A549 (cell line): ENCODE data around the gene RPL13A. TPM values are rescaled to one million over a fixed set of nuclear protein-coding genes. Genes with fewer than 3 reads are reported as not detected.

Experiments used
- ATAC-seq, 2 experiments: fragments of 200-7000 bp in 1 of 2; fragments of >200 bp in 1 of 2; cut with Nextera tagmentation in 1 of 2; cut with Tn5 transposase in 1 of 2; 3 replicates each; pipeline versions ENCODE4 v1.8.0 to v1.9.1; 2018 to 2020; ENCODE audit warnings: mild to moderate bottlenecking in 1 of 2, moderate library complexity in 1 of 2
- CTCF ChIA-PET: fragments of 300-600 bp; sonication (Branson Sonifier 250); formaldehyde crosslinking; extraction: SDS; loops from one replicate; lab custom pipeline; 2021; ENCODE audit warnings: antibody characterized with exemption, inconsistent platforms; lab: Yijun Ruan, JAX
- POLR2A ChIA-PET: fragments of 350-600 bp; formaldehyde crosslinking; extraction: SDS; loops from one replicate; lab custom pipeline; 2021; ENCODE audit warnings: antibody characterized with exemption, inconsistent platforms; lab: Yijun Ruan, JAX
- DNase-seq, 2 experiments: peaks; one replicate each; pipeline versions ENCODE4 v3.0.0 to v3.0.0-alpha.2; 2011 to 2016; ENCODE audit warnings: low read depth in 1 of 2, low spot score in 1 of 2
- FAIRE-seq: peaks from 2 replicates; lab custom pipeline; 2011; peaks lifted over from hg19 to GRCh38; lab: Jason Lieb, UNC
- H3K27ac ChIP-seq, 2 experiments: fragments of >200 bp; sonication (Bioruptor Twin); formaldehyde crosslinking; 3 replicates each; pipeline ENCODE4 v1.5.1; 2016 to 2017
- H3K4me1 ChIP-seq: fragments of >200 bp; sonication (Bioruptor Twin); formaldehyde crosslinking; 3 replicates; pipeline ENCODE4 v1.6.1; 2016
- H3K4me2 ChIP-seq: fragments of >200 bp; sonication (Bioruptor Twin); formaldehyde crosslinking; 3 replicates; pipeline ENCODE4 v1.6.1; 2016
- H3K4me3 ChIP-seq: fragments of >200 bp; sonication (Bioruptor Twin); formaldehyde crosslinking; 3 replicates; pipeline ENCODE4 v1.5.1; 2016
- H3K9me3 ChIP-seq: fragments of >200 bp; sonication (Bioruptor Twin); formaldehyde crosslinking; 3 replicates; pipeline ENCODE4 v1.6.1; 2016
- BCL3 ChIP-seq: fragments of >200 bp; sonication (Bioruptor Twin); formaldehyde crosslinking; IDR thresholded peaks from 3 replicates; pipeline ENCODE4 v1.6.1; 2016
- EHF ChIP-seq: fragments of 250-450 bp; sonication (Bioruptor Pico); IDR thresholded peaks from 2 replicates; pipeline ENCODE4 v1.5.0; 2020; ENCODE audit warnings: mild to moderate bottlenecking
- FOSB ChIP-seq: fragments of 250-450 bp; sonication (Bioruptor Pico); IDR thresholded peaks from 2 replicates; pipeline ENCODE4 v1.5.0; 2020; ENCODE audit warnings: mild to moderate bottlenecking, moderate library complexity
- GATA3 ChIP-seq: IDR thresholded peaks from 2 replicates; pipeline ENCODE4 v1.6.1; 2012; ENCODE audit warnings: borderline replicate concordance
- HDAC2 ChIP-seq: fragments of 200-600 bp; sonication (generic); IDR thresholded peaks from 2 replicates; pipeline ENCODE4 v1.6.1; 2016
- HMGXB4 ChIP-seq: fragments of 250-450 bp; sonication (Bioruptor Pico); IDR thresholded peaks from 2 replicates; pipeline ENCODE4 v1.5.0; 2021; ENCODE audit warnings: mild to moderate bottlenecking, moderate library complexity, borderline replicate concordance
- HOXA7 ChIP-seq: fragments of 250-450 bp; sonication (Bioruptor Pico); IDR thresholded peaks from 2 replicates; pipeline ENCODE4 v1.5.0; 2020; ENCODE audit warnings: mild to moderate bottlenecking, moderate library complexity
- HOXB5 ChIP-seq: fragments of 250-450 bp; sonication (Bioruptor Pico); IDR thresholded peaks from 2 replicates; pipeline ENCODE4 v1.5.0; 2020; ENCODE audit warnings: mild to moderate bottlenecking, moderate library complexity
- MAZ ChIP-seq: fragments of 150-350 bp; IDR thresholded peaks from 2 replicates; pipeline ENCODE4 v1.6.1; 2014; ENCODE audit warnings: antibody characterized with exemption, low read depth, low read length, borderline replicate concordance
- MYC ChIP-seq: IDR thresholded peaks from 2 replicates; pipeline ENCODE4 v1.6.1; 2012; ENCODE audit warnings: mild to moderate bottlenecking, inconsistent platforms, low read length, improper control_type of control experiment, borderline replicate concordance
- PBX3 ChIP-seq: IDR thresholded peaks from 2 replicates; pipeline ENCODE4 v1.6.1; 2012
- POLR2A ChIP-seq: IDR thresholded peaks from 2 replicates; pipeline ENCODE4 v1.6.1; 2012; ENCODE audit warnings: mild to moderate bottlenecking, low read length
- RFX5 ChIP-seq: fragments of 450-650 bp; IDR thresholded peaks from 2 replicates; pipeline ENCODE4 v1.7.1; 2014; ENCODE audit warnings: antibody characterized with exemption, mild to moderate bottlenecking, moderate library complexity
- TP53 ChIP-seq: fragments of 250-450 bp; sonication (Bioruptor Pico); IDR thresholded peaks from 2 replicates; pipeline ENCODE4 v1.5.0; 2021; ENCODE audit warnings: mild to moderate bottlenecking, moderate library complexity
- WGBS: methylation state at CpG from one replicate; pipeline ENCODE4 v1.1.6; 2017; ENCODE audit errors: missing lambda C conversion rate; 5-methylcytosine and 5-hydroxymethylcytosine counted together
- polyA plus RNA-seq, 4 experiments: library from polyadenylated mRNA; depleted of rRNA in 3 of 4; stranded (reverse); fragments of >200 nt; fragmentation: RNase III in 1 of 4; extraction: RNeasy Plus Mini Kit Qiagen cat#74134 plus additional on column Dnase treatment in 1 of 4; gene quantifications; 2 replicates in 3 of 4; 3 replicates in 1 of 4; pipeline ENCODE4 v1.2.3, GENCODE V29; 2011 to 2017
- TF ChIP-seq, protein P1 (sequence below): IDR thresholded peaks from 2 replicates; pipeline ENCODE4 v1.6.1; 2012; ENCODE audit warnings: low read depth, borderline replicate concordance
- TF ChIP-seq, protein P2 (sequence below): IDR thresholded peaks from 2 replicates; pipeline ENCODE4 v1.6.1; 2012
- TF ChIP-seq, protein P3 (sequence below): fragments of 450-650 bp; IDR thresholded peaks from 2 replicates; pipeline ENCODE4 v1.6.1; 2014; ENCODE audit warnings: antibody characterized with exemption

Gene RPL13A
- polyA plus RNA-seq, 2 of the 4 experiments (the other 2 are of a cell fraction), result 3,595 to 5,410 TPM

DNA sequence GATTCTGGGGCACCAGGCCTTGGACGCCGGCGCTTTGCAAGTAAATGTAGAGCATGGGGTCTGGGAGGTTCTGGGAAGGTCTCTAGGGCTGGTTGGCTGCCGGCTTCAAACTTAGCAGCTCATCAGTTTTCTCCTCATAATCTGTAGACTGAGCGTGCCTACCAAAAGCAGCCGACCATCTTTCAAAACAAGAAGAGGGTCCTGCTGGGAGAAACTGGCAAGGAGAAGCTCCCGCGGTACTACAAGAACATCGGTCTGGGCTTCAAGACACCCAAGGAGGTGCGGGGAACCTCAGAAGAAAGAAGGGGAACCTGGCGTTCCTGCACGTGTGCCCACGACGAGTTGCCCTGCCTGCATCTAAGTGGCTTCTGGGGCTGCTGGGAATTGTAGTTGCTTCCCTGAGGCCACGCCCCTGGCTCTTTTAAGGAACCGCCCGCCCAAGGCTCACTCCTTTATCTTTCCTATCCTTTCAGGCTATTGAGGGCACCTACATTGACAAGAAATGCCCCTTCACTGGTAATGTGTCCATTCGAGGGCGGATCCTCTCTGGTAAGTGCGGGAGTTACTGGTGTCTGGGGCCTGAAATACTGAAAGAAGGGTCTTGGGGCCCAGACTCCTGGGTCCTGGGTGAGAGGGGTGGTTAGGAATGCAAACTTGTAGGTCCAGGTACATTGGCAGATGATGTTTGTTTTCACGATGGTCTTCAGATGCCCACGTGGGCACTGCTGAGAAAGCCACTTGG lies 9.8 kb downstream of the RPL13A start:
- ATAC-seq, result peak in 1 of 2 experiments; percentile 7; a peak in 2 of 6 replicates
- CTCF ChIA-PET, result interaction anchor here (0.6 to 2.7 kb wide), 3 partner anchors 10 to 176 kb away, joined by 3 to 6 read pairs (median 5); no protein-coding TSS in a partner anchor
- peak; percentile 77 to 79 for DNase-seq

More for the DNA sequence above, 9.8 kb downstream of the RPL13A start:
- Histone ChIP-seq H3K4me1 (peaks cover 34% of the 10 kb centered on the region), H3K4me3 (peak overlapping the region; percentile 97), H3K9me3 (no peaks in the 10 kb centered on the region), H3K27ac (peak overlapping the region; percentile 93 to 97), H3K4me2 (peak overlapping the region; percentile 89)
- no peak for FAIRE-seq
- POLR2A ChIA-PET, result interaction anchor here (1.7 kb wide), 1 partner anchor 83 kb away, joined by 11 read pairs; the partner anchor contains the start of genes NOSIP and PRRG2
- TF ChIP-seq HOXA7 (CRISPR knock-in tag) (peak; percentile 78; the same call in 1 of the 2 replicates), HOXB5 (CRISPR knock-in tag) (0 out of 2 replicates have a peak, but pooled peaks have one; percentile 10), PBX3 (0 out of 2 replicates have a peak, but pooled peaks have one; percentile 54), GATA3 (0 out of 2 replicates have a peak, but pooled peaks have one; percentile 25), POLR2A (peak; percentile 64), RFX5 (no peak), BCL3 (0 out of 3 replicates have a peak, but pooled peaks have one; percentile 47), EHF (CRISPR knock-in tag) (no peak), MAZ (no peak), TP53 (CRISPR knock-in tag) (0 out of 2 replicates have a peak, but pooled peaks have one; percentile 15), MYC (peak; percentile 84), HMGXB4 (CRISPR knock-in tag) (peak; percentile 57; the same call in 1 of the 2 replicates), HDAC2 (no peak), FOSB (no peak)
- TF ChIP-seq, protein P1, sequence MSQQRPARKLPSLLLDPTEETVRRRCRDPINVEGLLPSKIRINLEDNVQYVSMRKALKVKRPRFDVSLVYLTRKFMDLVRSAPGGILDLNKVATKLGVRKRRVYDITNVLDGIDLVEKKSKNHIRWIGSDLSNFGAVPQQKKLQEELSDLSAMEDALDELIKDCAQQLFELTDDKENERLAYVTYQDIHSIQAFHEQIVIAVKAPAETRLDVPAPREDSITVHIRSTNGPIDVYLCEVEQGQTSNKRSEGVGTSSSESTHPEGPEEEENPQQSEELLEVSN, result peak; percentile 42; the same call in 1 of the 2 replicates
- TF ChIP-seq, protein P2, sequence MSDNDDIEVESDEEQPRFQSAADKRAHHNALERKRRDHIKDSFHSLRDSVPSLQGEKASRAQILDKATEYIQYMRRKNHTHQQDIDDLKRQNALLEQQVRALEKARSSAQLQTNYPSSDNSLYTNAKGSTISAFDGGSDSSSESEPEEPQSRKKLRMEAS, result peak; percentile 93
- TF ChIP-seq, protein P3, sequence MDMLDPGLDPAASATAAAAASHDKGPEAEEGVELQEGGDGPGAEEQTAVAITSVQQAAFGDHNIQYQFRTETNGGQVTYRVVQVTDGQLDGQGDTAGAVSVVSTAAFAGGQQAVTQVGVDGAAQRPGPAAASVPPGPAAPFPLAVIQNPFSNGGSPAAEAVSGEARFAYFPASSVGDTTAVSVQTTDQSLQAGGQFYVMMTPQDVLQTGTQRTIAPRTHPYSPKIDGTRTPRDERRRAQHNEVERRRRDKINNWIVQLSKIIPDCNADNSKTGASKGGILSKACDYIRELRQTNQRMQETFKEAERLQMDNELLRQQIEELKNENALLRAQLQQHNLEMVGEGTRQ, result no peak; the same call in 1 of the 2 replicates
- WGBS, result 3% methylated on average over 22 of the region's 22 CpGs
